GM18861 (cell line): ENCODE measurements around the gene BTBD9.
"Not testable (repeated sequence)": the region's sequence is repeated elsewhere in the genome, so short reads cannot be mapped to it uniquely, and the experiment has no call there.

Experiments
- ATAC-seq: cut with Tn5 transposase; IDR thresholded peaks from one replicate; pipeline ENCODE4 v1.9.1; 2021; ENCODE audit not compliant: unreplicated experiment

BTBD9 gene

GRCh38 chr6:38134704-38135088 is 505.0 kb downstream of the BTBD9 start:
- ATAC-seq, result no peak

- ATAC-seq, result no peak
Measured at GRCh38 chr6:38133932-38134703, 505.6 kb downstream of the BTBD9 start.

- no peak for ATAC-seq
Measured at GRCh38 chr6:38131527-38131965, 508.2 kb downstream of the BTBD9 start.

DNA sequence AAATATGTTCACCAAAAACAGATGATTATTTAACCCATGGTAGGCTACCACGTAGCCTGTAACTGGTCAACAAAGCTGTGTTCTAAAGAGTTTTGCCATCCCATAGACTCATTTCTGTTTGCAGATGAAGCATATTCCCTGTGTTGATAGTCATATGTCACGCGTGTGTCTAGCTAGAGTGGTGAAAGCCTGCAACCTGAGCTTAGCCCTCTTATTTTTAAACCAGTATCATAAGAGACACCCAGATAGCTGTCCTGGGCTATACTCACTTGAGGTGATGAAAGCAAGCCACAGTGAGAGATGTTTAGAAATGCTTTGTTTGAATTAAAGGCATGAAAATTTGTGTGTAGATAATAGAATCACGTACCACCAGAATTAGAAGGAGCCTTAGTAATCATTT is 512.4 kb downstream of the BTBD9 start:
- no peak for ATAC-seq

DNA sequence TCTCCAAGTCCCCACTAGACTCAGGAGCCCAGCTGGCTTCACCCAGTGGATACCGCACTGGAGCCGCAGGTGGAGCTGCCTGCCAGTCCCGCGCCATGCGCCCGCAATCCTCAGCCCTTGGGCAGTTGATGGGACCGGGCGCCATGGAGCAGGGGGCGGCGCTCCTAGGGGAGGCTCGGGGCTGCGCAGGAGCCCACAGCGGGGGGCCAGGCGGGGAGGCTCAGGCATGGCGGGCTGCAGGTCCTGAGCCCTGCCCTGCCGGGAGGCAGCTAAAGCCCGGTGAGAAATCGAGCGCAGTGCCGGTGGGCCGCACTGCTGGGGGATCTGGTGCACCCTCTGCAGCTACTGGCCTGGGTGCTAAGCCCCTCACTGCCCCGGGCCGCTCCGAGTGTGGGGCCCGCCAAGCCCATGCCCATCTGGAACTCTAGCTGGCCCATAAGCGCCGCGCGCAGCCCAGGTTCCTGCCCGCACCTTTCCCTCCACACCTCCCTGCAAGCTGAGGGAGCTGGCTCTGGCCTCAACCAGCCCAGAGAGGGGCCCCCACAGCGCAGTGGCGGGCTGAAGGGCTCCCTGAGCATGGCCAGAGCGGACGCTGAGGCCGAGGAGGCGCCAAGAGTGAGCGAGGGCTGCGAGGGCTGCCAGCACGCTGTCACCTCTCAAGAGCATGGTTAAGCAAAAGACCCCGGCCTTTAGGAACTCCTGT is 515.4 kb downstream of the BTBD9 start:
- not testable (repeated sequence) for ATAC-seq

- no peak for ATAC-seq
Measured at GRCh38 chr6:38119516-38119915, 520.2 kb downstream of the BTBD9 start.

- no peak for ATAC-seq
Measured at GRCh38 chr6:38118791-38119365, 520.9 kb downstream of the BTBD9 start.
